NCI-H524 treated with DMSO at 0.1 percent for 48 hours (cell line): ENCODE data around the gene HS3ST6.
"Not testable (repeated sequence)": the region's sequence is repeated elsewhere in the genome, so short reads cannot be mapped to it uniquely, and the experiment has no call there.

Source experiments
- DNase-seq: peaks from one replicate; lab custom pipeline; 2025; lab: John Stamatoyannopoulos, UW

HS3ST6 gene

GRCh38 chr16:1918351-1919326 is at the start of gene HS3ST6:
Gene HS3ST6, minus strand, starts transcription at chr16:1918415. Its CDS starts 92 bp downstream, at chr16:1918323.
- DNase-seq, result no peak

DNA sequence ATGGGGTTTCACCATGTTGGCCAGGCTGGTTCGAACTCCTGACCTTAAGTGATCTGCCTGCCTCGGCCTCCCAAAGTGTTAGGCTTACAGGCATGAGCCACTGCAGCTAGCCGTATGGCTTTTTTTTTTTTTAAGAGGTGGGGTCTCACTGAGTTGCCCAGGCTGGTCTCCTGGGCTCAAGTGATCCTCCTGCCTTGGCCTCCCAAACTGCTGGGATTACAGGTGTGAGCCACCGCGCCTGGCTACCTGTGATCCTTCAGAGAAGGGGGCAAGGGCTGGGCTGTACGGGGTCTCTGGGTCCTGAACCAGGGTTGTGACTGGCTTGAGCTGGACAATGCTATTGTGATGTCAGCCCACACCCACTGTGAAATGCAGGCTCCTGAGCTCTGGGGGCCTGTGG is 48.2 kb upstream of the HS3ST6 start, which contains the start of gene RNF151:
Gene RNF151 (plus strand): TSS at position 397 of the 400 bp plus-strand sequence. CDS start 26 bp downstream, outside the sequence.
- DNase-seq, result no peak

- DNase-seq, result no peak
Measured at GRCh38 chr16:1965396-1966001, 47.3 kb upstream of the HS3ST6 start.

DNA sequence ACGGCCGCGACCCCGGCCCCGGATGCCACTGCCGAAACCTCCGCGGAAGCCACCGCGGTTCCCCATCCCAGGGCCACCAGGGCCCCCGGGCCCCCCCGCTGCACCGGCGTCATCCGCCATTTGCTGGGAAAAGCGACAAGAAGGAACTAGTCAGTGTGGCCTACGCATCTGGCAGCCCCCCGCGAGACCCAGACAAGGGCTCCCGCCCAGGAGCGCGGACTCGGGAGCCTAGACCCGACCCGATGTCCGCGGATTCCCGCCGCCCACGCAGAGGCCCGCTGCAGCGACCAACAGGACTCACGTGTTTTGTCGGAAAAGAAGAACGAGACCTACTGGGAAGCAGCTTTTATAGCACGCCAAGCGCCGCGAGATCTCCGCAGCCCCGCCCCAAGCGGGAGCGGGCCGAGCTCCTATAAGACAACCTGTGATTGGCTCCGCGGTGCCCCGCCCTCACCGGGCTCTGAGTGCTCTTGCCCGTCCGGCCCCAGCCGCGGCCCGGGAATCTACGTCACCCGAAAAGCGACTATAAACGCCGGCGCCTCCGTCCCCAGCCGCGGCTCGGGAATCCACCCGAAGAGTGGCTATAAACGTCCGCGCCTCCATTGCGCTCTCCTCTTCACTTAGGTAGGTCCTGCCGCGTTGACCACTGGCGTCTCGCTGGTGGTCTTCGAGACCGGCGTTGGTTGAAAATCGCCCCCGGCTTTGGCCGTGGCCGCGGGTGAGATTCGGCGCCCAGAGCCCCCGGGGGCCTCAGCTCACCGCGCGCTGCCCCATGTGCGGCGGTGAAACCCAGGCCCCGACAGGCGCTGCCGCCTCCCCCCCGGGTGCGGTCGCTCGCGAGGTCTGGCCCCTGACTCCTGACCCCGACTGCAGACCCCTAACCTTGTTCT is 46.5 kb upstream of the HS3ST6 start, which contains the start of gene RPS2:
Gene RPS2 (minus strand): TSS at position 321 of the 890 bp plus-strand sequence. CDS start 201 bp downstream, at position 120.
- peak; percentile 92 for DNase-seq

GRCh38 chr16:1963806-1964505 is 45.7 kb upstream of the HS3ST6 start:
- no peak for DNase-seq

- DNase-seq, result not testable (repeated sequence)
Measured at GRCh38 chr16:1962161-1963153, 44.2 kb upstream of the HS3ST6 start.

DNA sequence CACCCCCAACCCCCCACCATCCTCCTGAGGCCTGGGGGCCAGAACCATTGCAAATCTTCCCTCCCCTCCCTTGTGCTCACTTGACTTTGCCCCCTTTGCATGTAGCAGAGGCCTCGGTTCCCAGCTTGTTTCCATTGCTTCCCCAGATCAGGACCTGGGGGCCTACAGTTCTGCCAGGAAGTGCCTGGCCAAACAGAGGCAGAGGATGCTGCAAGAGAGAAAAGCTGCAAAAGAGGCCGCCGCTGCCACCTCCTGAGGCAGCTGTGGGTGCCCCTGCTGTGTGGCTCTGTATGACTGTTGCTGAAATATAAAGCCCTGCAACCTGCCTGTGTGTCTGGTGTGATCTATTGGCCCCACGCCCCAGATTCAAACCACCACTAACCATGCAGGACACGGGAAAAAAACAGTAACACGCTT is 43.4 kb upstream of the HS3ST6 start:
- DNase-seq, result no peak

DNA sequence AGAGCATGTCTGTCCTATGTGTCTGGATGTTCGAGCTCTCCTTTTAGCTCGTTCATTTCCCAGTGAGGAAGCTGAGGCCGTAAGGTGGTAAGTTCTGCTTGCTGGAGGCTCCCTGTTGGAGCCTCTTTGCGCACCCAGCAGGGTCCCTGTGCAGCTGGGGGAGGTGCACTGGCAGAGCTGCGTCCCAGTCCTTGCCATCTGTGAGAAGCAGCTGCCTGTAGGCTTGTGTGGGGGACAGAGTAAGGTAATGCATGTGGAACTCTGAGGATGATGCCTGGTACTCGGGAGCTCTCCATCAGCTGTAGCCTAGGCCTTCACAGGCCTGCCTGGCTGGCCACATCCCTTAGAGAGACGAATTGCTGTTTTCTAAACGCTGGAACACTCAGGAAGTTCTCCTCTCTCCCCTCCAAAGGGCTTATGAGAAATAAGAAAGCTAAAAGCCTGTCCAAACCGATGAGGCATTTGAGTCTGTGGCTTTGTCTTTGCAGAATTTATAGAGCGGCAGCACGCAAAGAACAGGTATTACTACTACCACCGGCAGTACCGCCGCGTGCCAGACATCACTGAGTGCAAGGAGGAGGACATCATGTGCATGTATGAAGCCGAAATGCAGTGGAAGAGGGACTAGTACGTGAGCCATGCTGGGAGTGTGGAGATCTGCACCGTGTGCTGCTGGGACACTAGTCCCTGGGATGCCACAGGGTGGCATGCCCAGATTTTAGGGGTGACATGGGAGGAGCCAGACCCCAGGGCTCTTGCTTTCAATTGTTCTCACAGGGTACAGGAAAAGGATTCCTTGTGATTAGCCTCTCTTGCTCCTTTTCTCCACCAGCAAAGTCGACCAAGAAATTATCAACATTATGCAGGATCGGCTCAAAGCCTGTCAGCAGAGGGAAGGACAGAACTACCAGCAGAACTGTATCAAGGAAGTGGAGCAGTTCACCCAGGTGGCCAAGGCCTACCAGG is 42.7 kb upstream of the HS3ST6 start:
- DNase-seq, result peak; percentile 79

DNA sequence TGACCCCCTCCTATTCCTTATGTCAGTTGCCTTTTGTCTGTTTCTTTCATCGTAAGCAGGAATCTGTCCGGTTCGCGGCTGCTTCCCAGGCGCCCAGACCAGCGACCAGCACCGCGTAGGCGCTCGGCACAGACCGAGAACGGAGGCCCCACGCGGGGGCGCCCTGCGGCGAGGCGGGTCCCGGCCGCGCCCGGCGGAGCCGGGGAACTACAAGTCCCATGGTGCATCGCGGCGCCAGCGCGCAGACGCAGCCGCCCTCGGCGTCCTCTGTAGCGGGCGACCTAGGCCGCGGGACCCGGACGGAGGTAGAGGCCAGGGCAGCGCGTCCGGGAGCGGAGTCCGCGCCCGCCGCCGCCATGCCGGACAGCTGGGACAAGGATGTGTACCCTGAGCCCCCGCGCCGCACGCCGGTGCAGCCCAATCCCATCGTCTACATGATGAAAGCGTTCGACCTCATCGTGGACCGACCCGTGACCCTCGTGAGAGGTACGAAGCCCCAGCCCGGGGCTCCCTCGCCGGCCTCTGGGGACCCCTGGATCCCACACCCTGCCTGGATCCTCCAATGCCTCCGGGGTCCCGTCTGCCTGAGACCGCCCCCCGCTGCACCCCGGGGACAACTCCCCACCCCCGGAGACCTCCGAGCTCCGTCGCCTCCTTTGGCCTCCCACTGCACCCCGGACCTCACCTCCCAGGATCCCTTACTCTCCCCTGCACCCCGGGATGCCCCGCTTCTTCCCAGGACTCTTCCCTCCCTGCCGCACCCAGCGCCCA is 41.2 kb upstream of the HS3ST6 start, which contains the start of gene NDUFB10:
Gene NDUFB10 (plus strand): TSS at position 270 of the 771 bp plus-strand sequence. CDS start 87 bp downstream, at position 357.
- DNase-seq, result no peak

- no peak for DNase-seq
Measured at GRCh38 chr16:1958715-1959268, 40.6 kb upstream of the HS3ST6 start.

GRCh38 chr16:1958143-1958491 is 39.9 kb upstream of the HS3ST6 start:
- DNase-seq, result not testable (repeated sequence)

GRCh38 chr16:1957434-1958142 is 39.4 kb upstream of the HS3ST6 start:
- not testable (repeated sequence) for DNase-seq

GRCh38 chr16:1953734-1954133 is 35.5 kb upstream of the HS3ST6 start:
- no peak for DNase-seq

- DNase-seq, result no peak
Measured at GRCh38 chr16:1950559-1950958, 32.3 kb upstream of the HS3ST6 start.

- no peak for DNase-seq
Measured at GRCh38 chr16:1950047-1950446, 31.8 kb upstream of the HS3ST6 start.

DNA sequence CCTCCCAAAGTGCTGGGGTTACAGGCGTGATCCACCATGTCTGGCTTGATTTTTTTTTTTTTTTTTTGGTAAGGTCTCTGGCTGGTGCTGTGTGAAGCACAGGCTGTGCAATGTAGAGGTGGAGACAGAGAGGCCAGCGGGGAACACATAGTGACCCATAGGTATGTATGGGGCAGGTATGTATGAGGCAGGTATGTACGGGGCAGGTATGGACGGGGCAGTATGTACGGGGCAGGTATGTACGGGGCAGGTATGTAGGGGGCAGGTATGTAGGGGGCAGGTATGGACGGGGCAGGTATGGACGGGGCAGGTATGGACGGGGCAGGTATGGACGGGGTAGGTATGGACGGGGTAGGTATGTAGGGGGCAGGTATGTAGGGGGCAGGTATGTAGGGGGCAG is 31.3 kb upstream of the HS3ST6 start:
- DNase-seq, result no peak

GRCh38 chr16:1947369-1947670 is 29.1 kb upstream of the HS3ST6 start:
- no peak for DNase-seq
